Left lung (tissue), 10 donors: ENCODE results near the gene CRABP2. TPM values are rescaled to one million over a fixed set of nuclear protein-coding genes. Genes with fewer than 3 reads are reported as not detected.
A peak's percentile ranks its signal among the peaks of the same experiment; 100 is the strongest.

Source experiments
- ATAC-seq: fragments of 200-7000 bp; cut with Tn5 transposase; one replicate; pipeline ENCODE4 v1.9.1; 2020; ENCODE audit warnings: moderate library complexity
- DNase-seq, 4 donors: peaks; one replicate each; pipeline ENCODE4 v3.0.0-alpha.2; 2013 to 2020
- H3K27ac ChIP-seq, 2 donors: fragments of 200-600 bp; sonication (generic) in 1 of 2; one replicate each; pipeline versions ENCODE4 v1.5.0 to v1.8.0; 2020 to 2021
- H3K27me3 ChIP-seq, 2 donors: fragments of 200-600 bp; sonication (generic) in 1 of 2; one replicate each; pipeline versions ENCODE4 v1.5.0 to v1.8.0; 2020 to 2021
- H3K36me3 ChIP-seq, 2 donors: fragments of 200-600 bp; sonication (generic) in 1 of 2; one replicate each; pipeline versions ENCODE4 v1.5.0 to v1.8.0; 2020 to 2021
- H3K4me1 ChIP-seq, 2 donors: fragments of 200-600 bp; one replicate each; pipeline ENCODE4 v1.8.0; 2021
- H3K4me3 ChIP-seq, 2 donors: fragments of 200-600 bp; sonication (generic) in 1 of 2; one replicate each; pipeline versions ENCODE4 v1.5.0 to v1.8.0; 2020 to 2021; ENCODE audit warnings: mild to moderate bottlenecking in 1 of 2
- H3K9me3 ChIP-seq, 2 donors: fragments of 200-600 bp; sonication (generic) in 1 of 2; one replicate each; pipeline versions ENCODE4 v1.5.0 to v1.8.0; 2020 to 2021
- CTCF ChIP-seq, 2 donors: fragments of 200-600 bp; sonication (generic) in 1 of 2; IDR thresholded peaks; one replicate each; pipeline versions ENCODE4 v1.5.0 to v1.8.0; 2021; ENCODE audit warnings: antibody characterized with exemption in 2 of 2
- intact Hi-C, 2 donors: fragments of 100-400 bp; cut with DNase I; formaldehyde crosslinking; loops; one replicate each; pipeline versions ENCODE4 v1.11.2 to v1.14.2; 2022
- polyA plus RNA-seq, 6 donors: library from polyadenylated mRNA; unstranded; fragments of 120-200 nt; gene quantifications; one replicate each; pipeline ENCODE4 v1.2.1, GENCODE V29; 2013; ENCODE audit not compliant: insufficient read length in 6 of 6
- total RNA-seq, 2 donors: library from RNA; stranded (reverse); fragmentation: NEBNext Ultra II Directional; extraction: Animal tissue kit (Norgen Biotek cat#: 25700); gene quantifications; one replicate each; pipeline ENCODE4 v1.2.1, GENCODE V29; 2021
- donor health status: DM: no; HTN: yes; CAD: no.
- donor health status: DM: no; HTN: no; CAD: no.

CRABP2 gene
- total and polyA plus RNA-seq, 8 donors: 2.7 to 154 (median 98.4) TPM

GRCh38 chr1:156658945-156659574 is 46.3 kb downstream of the CRABP2 start:
- no peak for ATAC-seq
- peaks cover 37 to 69% of the 10 kb centered on the region in 2 donors for H3K4me1 ChIP-seq
- intact Hi-C loops: no loop called here

GRCh38 chr1:156658496-156658895 is 46.9 kb downstream of the CRABP2 start:
- DNase-seq (no peak), ATAC-seq (no peak)
- TF ChIP-seq CTCF (IDR thresholded peaks at IDR 0.05): no peak
- Histone ChIP-seq H3K27ac (no peak overlapping the region), H3K9me3 (no peaks in the 10 kb centered on the region), H3K27me3 (peaks cover 15 to 58% of the 10 kb centered on the region in 2 donors), H3K4me1 (peaks cover 37 to 64% of the 10 kb centered on the region in 2 donors), H3K36me3 (no peaks in the 10 kb centered on the region), H3K4me3 (no peak overlapping the region)
- intact Hi-C loops: no loop called here

More at GRCh38 chr1:156658945-156659574, 46.3 kb downstream of the CRABP2 start:
- no peak for TF ChIP-seq CTCF (IDR thresholded peaks at IDR 0.05)
- Histone ChIP-seq H3K27me3 (peaks cover 15 to 52% of the 10 kb centered on the region in 2 donors), H3K36me3 (no peaks in the 10 kb centered on the region), H3K27ac (no peak overlapping the region), H3K9me3 (no peaks in the 10 kb centered on the region), H3K4me3 (no peak overlapping the region)
- DNase-seq: peak in 1 of 4 donors; percentile 50

GRCh38 chr1:156657741-156658319 is 47.6 kb downstream of the CRABP2 start:
- Histone ChIP-seq H3K27me3 (peaks cover 15 to 65% of the 10 kb centered on the region in 2 donors), H3K4me1 (peaks cover 30 to 57% of the 10 kb centered on the region in 2 donors), H3K36me3 (no peaks in the 10 kb centered on the region), H3K9me3 (no peaks in the 10 kb centered on the region), H3K4me3 (no peak overlapping the region), H3K27ac (no peak overlapping the region)
- DNase-seq: no peak
- intact Hi-C loops: no loop called here
- no peak for ATAC-seq
- TF ChIP-seq CTCF (IDR thresholded peaks at IDR 0.05): no peak

- no peak overlapping the region for H3K27ac ChIP-seq
- H3K4me1 ChIP-seq: peaks cover 25 to 49% of the 10 kb centered on the region in 2 donors
- H3K9me3 ChIP-seq: no peaks in the 10 kb centered on the region
- intact Hi-C loops: no loop called here
- peaks cover 15 to 72% of the 10 kb centered on the region in 2 donors for H3K27me3 ChIP-seq
- ATAC-seq: peak; percentile 63
- H3K4me3 ChIP-seq: peak overlapping the region in 1 of 2 donors; percentile 16
- no peaks in the 10 kb centered on the region for H3K36me3 ChIP-seq
- peak; percentile 90 for TF ChIP-seq CTCF (IDR thresholded peaks at IDR 0.05)
- DNase-seq: peak; percentile 70 to 94 (median 78)
Measured at GRCh38 chr1:156656806-156657740, 48.3 kb downstream of the CRABP2 start.
